Stimulated activated naive CD4-positive, alpha-beta T cell (primary cell): ENCODE results near the gene MYOM1.

Source experiments
- DNase-seq, 6 experiments: peaks; one replicate each; lab custom pipeline; 2025; lab: John Stamatoyannopoulos, UW

The MYOM1 gene

GRCh38 chr18:3219631-3220335 lies at the start of gene MYOM1:
Gene MYOM1, minus strand, starts transcription at chr18:3219968. Its CDS starts 4,745 bp downstream, at chr18:3215223.
- no peak for DNase-seq

GRCh38 chr18:3269241-3269913 lies 49.6 kb upstream of the MYOM1 start:
- DNase-seq, result no peak

- no peak for DNase-seq
Measured at GRCh38 chr18:3268306-3268705, 48.5 kb upstream of the MYOM1 start.

DNA sequence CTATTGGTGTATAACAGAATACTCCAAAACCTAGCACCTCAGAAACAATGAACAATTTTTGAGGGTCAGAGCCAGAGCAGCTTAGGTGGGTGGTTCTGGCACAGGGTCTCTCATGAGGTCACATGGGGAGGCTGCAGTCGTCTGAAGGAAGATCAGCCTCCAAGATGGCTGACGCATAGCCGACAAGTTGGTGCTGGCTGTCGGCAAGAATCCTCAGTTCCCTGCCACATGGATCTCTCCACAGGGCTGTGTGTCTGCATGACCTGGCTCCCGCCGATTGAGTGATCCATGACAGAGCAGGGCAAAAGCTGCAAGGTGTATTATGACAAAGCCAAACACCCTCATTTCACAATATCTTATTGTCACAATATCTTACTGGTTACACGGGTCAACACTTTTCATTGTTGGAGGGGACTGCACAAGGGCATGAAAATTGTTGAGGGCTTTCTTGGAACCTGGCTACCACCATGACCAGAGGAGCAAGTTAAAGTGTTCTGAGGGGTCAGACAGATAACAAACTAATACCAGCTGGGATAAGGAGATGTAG lies 46.4 kb upstream of the MYOM1 start:
- DNase-seq, result no peak

DNA sequence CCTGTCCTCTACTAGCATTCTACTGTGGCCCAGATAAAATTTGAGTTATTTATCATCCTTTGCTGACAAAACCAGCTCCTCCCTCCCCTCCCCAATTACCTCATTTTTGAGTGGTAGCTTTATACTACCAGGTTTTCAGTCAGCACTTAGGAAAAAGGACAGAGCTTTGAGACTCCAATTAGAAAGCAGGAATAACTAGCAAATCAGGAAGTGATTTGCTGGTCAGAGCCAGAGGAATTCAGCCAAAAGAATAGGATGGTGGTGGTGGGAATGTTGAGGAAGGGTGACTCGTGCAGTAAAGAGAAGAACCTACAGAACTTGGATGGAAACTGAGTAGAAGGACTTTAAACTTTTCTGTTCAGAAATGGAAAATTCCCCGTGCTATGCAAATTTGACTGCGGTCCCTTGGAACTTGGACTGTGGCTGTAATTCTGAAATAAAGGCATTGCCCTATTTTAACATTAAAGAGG lies 45.8 kb upstream of the MYOM1 start:
- no peak for DNase-seq

- DNase-seq, result no peak
Measured at GRCh38 chr18:3264362-3264761, 44.6 kb upstream of the MYOM1 start.

GRCh38 chr18:3263132-3263700 lies 43.4 kb upstream of the MYOM1 start:
- peak in 1 of 6 experiments; percentile 29 for DNase-seq

DNA sequence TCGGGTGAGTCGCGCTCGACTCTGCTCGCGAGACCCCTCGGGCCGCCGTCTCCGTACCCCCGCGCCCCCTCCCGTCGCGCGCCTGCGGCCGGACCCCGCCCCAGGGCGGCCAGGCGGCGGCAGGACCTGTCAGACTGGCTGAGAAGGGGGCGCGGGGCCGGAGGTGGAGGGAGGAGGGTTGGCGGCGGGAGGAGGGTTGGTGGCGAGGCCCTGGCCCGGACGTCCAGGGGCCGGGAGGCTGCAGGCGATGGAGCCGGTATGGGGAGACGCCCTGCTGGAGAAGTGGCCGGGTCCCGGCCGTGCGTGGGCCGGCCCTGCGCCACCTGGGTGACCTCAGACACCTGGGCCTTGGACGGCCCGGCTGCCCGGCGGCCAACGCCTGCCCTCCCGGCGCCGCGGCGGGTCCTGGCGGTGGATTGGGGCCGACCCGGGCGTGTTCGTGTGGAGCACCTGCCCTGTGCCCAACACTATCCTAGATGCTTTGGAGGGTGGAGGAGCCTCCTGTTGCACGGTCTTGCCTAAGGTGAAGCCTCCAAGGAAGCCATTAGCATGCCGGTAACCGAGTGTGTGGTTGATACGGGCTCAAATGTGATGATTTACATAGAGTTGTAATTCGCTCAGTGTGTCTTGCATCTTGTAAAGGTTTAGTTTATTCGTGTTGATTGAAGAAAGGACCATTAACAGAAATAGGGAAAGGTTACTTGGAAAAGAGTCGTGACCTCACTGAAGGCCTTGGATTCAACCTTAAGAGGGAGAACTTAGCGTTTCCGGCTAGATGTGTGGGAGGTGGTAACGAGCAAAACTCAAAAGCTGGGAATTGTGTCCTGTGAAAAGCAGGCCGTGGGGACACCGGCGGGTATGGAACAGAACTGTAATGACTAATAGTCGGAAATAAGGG lies 42.7 kb upstream of the MYOM1 start:
- DNase-seq, result peak in 5 of 6 experiments; percentile 21 to 47 (median 37)

GRCh38 chr18:3261373-3262233 lies 41.8 kb upstream of the MYOM1 start, which contains the start of gene MYL12B:
Gene MYL12B, plus strand, starts transcription at chr18:3262133. Its CDS starts 10,766 bp downstream, at chr18:3272899.
- DNase-seq, result peak; percentile 68 to 97 (median 87)

GRCh38 chr18:3260995-3261372 lies 41.2 kb upstream of the MYOM1 start:
- no peak for DNase-seq

DNA sequence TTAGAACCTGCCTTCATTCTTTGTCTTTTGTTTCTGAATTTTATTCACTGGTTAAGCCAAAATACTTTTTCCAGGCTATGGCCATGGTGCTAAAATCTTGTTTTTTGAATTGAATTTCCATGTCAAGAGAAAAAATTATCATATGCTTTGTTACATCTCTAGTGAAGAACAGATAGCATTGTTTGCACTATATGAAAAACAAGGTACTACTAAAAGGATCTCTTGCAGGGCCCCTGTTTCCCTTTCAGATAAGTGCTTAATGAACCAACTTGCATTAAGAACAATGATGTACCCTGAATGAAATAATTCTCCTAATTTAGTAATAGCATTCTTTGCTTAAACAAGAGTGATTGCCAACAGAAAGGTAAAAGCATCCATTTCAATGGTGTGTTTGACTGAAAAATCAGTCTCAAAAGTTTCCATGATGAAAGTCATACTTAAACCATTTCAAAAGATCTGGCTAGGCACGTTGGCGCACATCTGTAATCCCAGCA lies 37.9 kb upstream of the MYOM1 start:
- DNase-seq, result no peak

DNA sequence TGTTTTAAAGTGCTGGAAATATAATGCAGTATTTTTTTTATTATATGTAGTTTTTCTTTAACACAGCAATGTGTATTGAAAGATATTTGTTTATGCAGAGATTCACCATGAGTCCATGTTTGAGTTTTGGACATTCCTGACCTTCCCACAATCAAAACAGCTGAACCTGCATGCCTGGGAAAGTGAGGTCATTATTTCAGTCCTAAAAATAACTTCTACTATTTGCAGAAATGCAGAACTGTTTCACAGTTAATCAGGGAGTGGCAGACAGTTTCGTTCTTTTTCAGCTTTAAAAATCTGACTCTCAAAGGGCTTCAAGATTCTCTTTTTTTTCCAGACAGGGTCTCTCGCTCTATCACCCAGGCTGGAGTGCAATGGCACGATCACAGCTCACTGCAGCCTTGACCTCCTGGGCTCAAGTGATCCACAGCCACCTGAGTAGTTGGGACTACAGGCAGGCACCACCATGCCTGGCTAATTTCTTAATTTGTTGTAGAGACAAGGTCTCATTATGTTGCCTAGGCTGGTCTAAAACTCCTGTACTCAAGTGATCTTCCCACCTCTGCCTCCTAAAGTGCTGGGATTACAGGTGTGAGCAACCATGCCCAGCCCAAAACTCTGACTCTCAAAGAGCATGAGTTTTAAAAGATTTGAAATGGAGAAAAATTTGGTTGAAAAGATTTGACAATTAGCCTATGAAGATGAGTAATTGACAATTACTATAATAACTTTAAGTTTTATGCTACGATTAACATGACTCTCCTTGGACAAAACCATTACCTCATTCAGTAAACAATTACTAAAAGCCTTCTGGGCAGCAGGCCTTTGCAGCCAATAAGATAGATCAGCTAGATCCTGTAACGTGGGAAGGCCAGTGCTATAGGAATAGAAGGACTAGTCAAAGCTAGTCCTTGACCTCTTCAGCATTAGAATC lies 37.2 kb upstream of the MYOM1 start:
- DNase-seq, result no peak

- DNase-seq, result no peak
Measured at GRCh38 chr18:3255611-3256165, 35.9 kb upstream of the MYOM1 start.

GRCh38 chr18:3254725-3255124 lies 35.0 kb upstream of the MYOM1 start:
- DNase-seq, result no peak

- DNase-seq, result no peak
Measured at GRCh38 chr18:3252843-3253242, 33.1 kb upstream of the MYOM1 start.

GRCh38 chr18:3251963-3252277 lies 32.2 kb upstream of the MYOM1 start:
- DNase-seq, result no peak

GRCh38 chr18:3251249-3251962 lies 31.6 kb upstream of the MYOM1 start:
- no peak for DNase-seq

DNA sequence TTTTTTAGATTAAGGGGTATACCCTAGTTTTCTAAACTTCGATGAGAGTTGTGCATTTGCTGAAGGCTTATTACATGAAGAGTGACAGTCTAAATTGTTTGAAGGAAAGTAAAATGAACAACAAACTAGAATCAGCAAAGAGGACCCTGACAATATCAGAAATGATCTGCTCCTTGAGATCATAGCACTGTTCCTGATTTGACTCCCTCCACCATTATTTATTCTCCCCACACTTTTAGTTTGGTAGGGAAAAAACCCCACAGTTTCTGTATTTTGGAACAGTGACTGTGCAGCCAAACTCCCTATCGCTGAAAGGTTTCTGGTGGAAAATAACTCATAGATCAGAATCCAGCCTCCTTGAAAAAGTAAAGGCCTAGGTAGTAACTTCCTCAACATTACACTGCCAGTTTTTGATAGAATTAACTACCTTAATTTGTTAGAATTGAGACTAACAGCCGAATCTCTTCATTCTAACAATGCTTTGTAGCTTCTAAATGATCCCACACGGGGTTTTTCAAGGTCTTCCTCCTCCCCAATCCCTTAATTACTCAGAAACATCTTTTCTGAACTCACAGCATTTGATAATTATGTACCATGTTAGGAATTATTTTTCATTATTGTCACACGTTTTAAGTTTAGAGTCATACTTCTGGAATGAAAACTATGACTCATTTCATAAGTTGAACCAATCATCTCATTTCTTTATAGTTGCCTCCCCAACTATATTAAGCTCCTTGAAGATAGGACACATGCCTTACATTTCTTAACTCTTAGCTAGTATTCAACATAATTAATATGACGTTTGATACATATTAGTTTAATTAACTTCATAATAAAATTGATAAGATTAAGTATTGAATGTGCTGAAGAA lies 30.7 kb upstream of the MYOM1 start:
- DNase-seq, result no peak
